Body of pancreas (tissue), 4 donors: ENCODE results near the gene ZSCAN2.

Experiments used
- CTCF ChIP-seq, 7 experiments: fragments of 450-650 bp in 4 of 7; fragments of 200-600 bp in 3 of 7; sonication (generic) in 3 of 7; IDR thresholded peaks; one replicate each; pipeline ENCODE4 v1.5.1; 2016 to 2019; ENCODE audit warnings: antibody characterized with exemption in 7 of 7
- POLR2A ChIP-seq, 3 donors: fragments of 450-650 bp; IDR thresholded peaks; one replicate each; pipeline ENCODE4 v1.6.1; 2016; ENCODE audit warnings: antibody characterized with exemption in 3 of 3, mild to moderate bottlenecking in 2 of 3

GRCh38 chr15:84649706-84650105 is 48.9 kb downstream of the ZSCAN2 start:
- TF ChIP-seq CTCF (IDR thresholded peaks at IDR 0.05) (no peak), POLR2A (IDR thresholded peaks at IDR 0.05) (no peak)
